ENCODE results near the gene UCN2. TPM values are rescaled to one million over a fixed set of nuclear protein-coding genes. Genes with fewer than 3 reads are reported as not detected.

The UCN2 gene, protein sequence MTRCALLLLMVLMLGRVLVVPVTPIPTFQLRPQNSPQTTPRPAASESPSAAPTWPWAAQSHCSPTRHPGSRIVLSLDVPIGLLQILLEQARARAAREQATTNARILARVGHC
- total RNA-seq (0.09 TPM), polyA plus RNA-seq (4.7 TPM)
- long read RNA-seq, donor 1 = 0 reads
- long read RNA-seq, donor 2 = 0 reads
- long read RNA-seq, donor 3 = 0 reads
- long read RNA-seq, donor 4 = 0 reads
- long read RNA-seq, donor 5 = 0 reads
- long read RNA-seq, donor 6 = 0 reads
- long read RNA-seq, donor 7 = 0 reads
- long read RNA-seq, donor 8 = 0 reads
- long read RNA-seq, donor 9 = 0 reads
- long read RNA-seq, donor 10 = 0 reads

DNA sequence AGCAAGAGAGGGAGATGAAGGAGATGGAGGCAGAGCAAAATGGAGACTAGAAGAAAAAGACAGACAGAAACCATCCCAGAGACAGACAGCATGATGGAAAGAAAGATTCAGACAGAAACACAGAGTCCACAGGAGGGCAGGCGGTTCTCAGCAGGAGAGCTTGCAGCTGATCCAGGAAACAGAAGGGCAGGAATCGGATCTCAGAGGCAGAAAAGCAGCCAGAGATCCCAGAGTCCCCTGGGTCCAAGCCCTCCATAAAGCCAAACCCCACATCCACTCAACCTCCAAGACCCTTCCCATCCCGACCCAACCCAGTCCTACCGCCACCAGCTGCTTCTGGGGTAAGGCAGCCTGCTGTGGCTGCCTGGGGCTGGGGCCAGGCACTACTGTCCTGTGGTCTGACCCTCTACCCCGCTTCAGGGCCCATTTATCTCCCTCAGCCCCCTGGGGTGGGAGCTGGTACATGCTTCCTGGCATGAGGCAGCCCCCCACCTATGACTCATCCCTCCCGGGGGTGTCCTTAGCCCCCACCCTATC lies at the start of gene UCN2:
Gene UCN2, minus strand, starts transcription at position 400 of the 537 bp plus-strand sequence. CDS start 657 bp downstream, outside the sequence.
- Histone ChIP-seq H3K4me1 (ENCODE audit: control insufficient read depth in 2 of 2, insufficient read depth in 2 of 2, low read length in 2 of 2) (peaks cover 0 to 21% of the 10 kb centered on the region in 2 donors), H3K27ac (ENCODE audit: low read depth in 1 of 2, low read length in 1 of 2) (no peak within 1 kb of the TSS), H3K9me3 (ENCODE audit: control insufficient read depth in 2 of 2, insufficient read depth in 1 of 2, low read length in 1 of 2) (peaks cover 0 to 5% of the 10 kb centered on the region in 2 donors), H3K4me3 (ENCODE audit: low read length in 2 of 2) (no peak within 1 kb of the TSS), H3K36me3 (ENCODE audit: control insufficient read depth in 2 of 2, insufficient read depth in 2 of 2, low read length in 1 of 2) (no peaks in the 10 kb centered on the region), H3K27me3 (ENCODE audit: control insufficient read depth in 2 of 2, insufficient read depth in 1 of 2, low read length in 1 of 2) (peaks cover 0 to 14% of the 10 kb centered on the region in 2 donors)
- 94% methylated on average over 6 of the region's 6 CpGs for WGBS
- DNase-seq (ENCODE audit: low read depth in 6 of 9, low spot score in 9 of 9) = no peak

DNA sequence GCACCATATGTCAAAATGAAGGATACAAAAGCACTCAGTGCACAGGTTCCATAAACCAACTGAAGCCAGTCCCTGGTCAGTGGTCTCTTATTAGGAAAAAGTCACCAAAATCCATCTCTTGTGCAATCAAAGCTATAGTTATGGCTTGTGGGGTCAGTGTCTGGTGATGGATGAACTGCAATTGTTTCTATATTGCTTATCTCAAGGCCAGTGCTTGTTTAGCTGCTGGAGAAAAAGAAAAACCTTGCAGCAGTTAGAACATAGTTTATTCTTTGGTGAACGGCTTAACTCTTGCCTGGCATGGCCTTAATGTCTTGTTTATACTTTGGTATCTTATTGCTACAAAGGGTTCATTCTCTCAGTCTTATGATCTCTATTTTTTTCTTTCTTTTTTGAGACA lies 48.7 kb upstream of the UCN2 start:
- peaks cover 4 to 13% of the 10 kb centered on the region in 2 donors for H3K4me1 ChIP-seq (ENCODE audit: control insufficient read depth in 2 of 2, insufficient read depth in 2 of 2, low read length in 2 of 2)
- no peak overlapping the region for H3K4me3 ChIP-seq (ENCODE audit: low read length in 2 of 2)
- H3K27me3 ChIP-seq (ENCODE audit: control insufficient read depth in 2 of 2, insufficient read depth in 1 of 2, low read length in 1 of 2) = no peaks in the 10 kb centered on the region
- H3K36me3 ChIP-seq (ENCODE audit: control insufficient read depth in 2 of 2, insufficient read depth in 2 of 2, low read length in 1 of 2) = peaks cover 0 to 5% of the 10 kb centered on the region in 2 donors
- peaks cover 1 to 17% of the 10 kb centered on the region in 2 donors for H3K9me3 ChIP-seq (ENCODE audit: control insufficient read depth in 2 of 2, insufficient read depth in 1 of 2, low read length in 1 of 2)
- DNase-seq (ENCODE audit: low read depth in 6 of 9, low spot score in 9 of 9) = no peak
- 95% methylated on average over 1 of the region's 1 CpG for WGBS
- no peak overlapping the region for H3K27ac ChIP-seq (ENCODE audit: low read depth in 1 of 2, low read length in 1 of 2)

DNA sequence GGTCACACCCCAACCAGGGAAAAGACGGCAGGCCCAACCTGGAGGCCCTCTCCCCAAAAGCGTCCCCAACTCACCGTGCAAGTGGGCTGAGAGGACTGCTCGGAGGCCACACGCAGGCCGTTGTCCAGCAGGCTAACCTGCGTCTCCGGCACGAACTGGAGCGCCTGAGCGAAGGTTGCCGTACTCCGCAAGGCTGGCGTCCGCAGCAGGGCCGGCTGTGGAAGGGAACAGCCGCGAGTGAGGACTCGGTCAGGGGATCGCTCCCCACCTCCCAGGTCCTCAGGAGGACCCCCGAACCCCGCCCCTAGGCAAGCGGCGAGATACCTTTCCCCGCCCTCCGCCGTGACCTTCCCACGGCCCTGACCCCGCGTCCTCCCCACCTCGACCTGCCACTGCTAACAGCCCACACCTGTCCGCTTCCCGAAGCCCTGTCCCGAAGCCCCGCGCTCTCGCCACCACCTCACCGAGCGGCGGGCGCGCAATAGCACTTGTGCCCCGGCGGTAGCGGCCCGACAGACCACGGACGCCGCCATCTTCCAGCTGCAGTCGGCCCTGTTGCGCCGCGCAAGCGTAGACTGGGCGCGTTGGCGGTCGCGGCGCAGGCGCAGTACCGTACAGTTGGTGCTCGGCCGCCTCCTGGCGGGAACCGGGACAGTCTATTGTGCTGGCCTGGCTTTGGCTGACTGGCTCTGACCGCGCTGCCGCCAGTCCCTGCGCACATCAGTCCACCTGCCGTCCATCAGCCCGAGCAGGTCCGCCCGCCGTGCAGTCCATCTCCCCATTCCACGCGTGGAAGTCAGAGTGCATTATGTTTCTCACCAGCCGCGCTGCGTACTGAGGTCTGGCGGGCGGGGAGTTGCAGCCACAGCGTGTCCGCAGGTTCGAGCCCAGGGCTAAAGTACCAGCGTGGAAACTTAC lies 45.8 kb upstream of the UCN2 start, which contains the start of gene UQCRC1:
Gene UQCRC1, minus strand, starts transcription at position 559 of the 918 bp plus-strand sequence. Its CDS starts 26 bp downstream, at position 533.
- Histone ChIP-seq H3K27me3 (ENCODE audit: control insufficient read depth in 2 of 2, insufficient read depth in 1 of 2, low read length in 1 of 2) (no peaks in the 10 kb centered on the region), H3K9me3 (ENCODE audit: control insufficient read depth in 2 of 2, insufficient read depth in 1 of 2, low read length in 1 of 2) (peaks cover 0 to 4% of the 10 kb centered on the region in 2 donors), H3K36me3 (ENCODE audit: control insufficient read depth in 2 of 2, insufficient read depth in 2 of 2, low read length in 1 of 2) (peaks cover 16 to 27% of the 10 kb centered on the region in 2 donors), H3K27ac (ENCODE audit: low read depth in 1 of 2, low read length in 1 of 2) (peak within 1 kb of the TSS; percentile 64 to 70), H3K4me3 (ENCODE audit: low read length in 2 of 2) (peak within 1 kb of the TSS; percentile 63 to 80), H3K4me1 (ENCODE audit: control insufficient read depth in 2 of 2, insufficient read depth in 2 of 2, low read length in 2 of 2) (peaks cover 4 to 13% of the 10 kb centered on the region in 2 donors)
- whole genome bisulfite sequencing = 2% methylated on average over 86 of the region's 86 CpGs
- peak; percentile 77 to 95 (median 87) for DNase-seq (ENCODE audit: low read depth in 6 of 9, low spot score in 9 of 9)

DNA sequence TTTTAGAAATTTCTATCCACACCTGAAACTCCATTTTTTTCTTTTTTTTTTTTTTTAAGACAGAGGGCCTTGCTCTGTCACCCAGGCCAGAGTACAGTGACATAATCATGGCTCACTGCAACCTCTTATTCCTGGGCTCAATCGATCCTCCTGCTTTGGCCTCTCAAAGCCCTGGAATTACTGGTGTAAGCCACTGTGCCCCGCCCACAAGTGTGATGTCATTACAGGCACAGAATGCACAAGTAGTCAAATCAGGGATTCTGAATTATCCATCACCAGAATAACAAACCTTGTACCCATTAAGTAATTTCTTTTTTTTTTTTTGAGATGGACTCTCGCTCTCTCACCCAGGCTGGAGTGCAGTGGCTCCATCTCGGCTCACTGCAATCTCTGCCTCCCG lies 43.9 kb upstream of the UCN2 start:
- Histone ChIP-seq H3K4me3 (ENCODE audit: low read length in 2 of 2) (no peak overlapping the region), H3K27me3 (ENCODE audit: control insufficient read depth in 2 of 2, insufficient read depth in 1 of 2, low read length in 1 of 2) (no peaks in the 10 kb centered on the region), H3K9me3 (ENCODE audit: control insufficient read depth in 2 of 2, insufficient read depth in 1 of 2, low read length in 1 of 2) (peaks cover 0 to 4% of the 10 kb centered on the region in 2 donors), H3K36me3 (ENCODE audit: control insufficient read depth in 2 of 2, insufficient read depth in 2 of 2, low read length in 1 of 2) (peaks cover 34 to 45% of the 10 kb centered on the region in 2 donors), H3K4me1 (ENCODE audit: control insufficient read depth in 2 of 2, insufficient read depth in 2 of 2, low read length in 2 of 2) (peaks cover 4 to 13% of the 10 kb centered on the region in 2 donors), H3K27ac (ENCODE audit: low read depth in 1 of 2, low read length in 1 of 2) (no peak overlapping the region)
- 98% methylated on average over 5 of the region's 5 CpGs for WGBS
- DNase-seq (ENCODE audit: low read depth in 6 of 9, low spot score in 9 of 9) = no peak

DNA sequence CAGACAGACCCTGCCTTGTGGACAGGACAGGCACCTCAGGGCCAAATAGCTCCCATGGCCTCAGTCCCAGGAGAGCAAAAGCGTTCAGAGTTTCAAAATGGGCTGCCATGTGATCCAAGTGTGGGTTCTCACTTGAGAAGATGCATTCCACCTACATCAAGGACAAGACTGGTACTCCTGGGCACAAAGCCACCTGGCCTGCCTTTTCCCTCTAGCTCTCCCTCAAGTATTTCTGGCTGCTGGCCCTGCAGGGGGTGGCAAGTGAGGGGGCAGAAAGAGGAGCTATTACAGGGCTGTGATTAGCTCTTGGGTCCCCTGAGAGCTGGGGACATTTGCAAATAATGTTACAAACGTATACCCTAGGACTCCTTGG lies 38.0 kb upstream of the UCN2 start:
- 98% methylated on average over 2 of the region's 2 CpGs for WGBS
- Histone ChIP-seq H3K9me3 (ENCODE audit: control insufficient read depth in 2 of 2, insufficient read depth in 1 of 2, low read length in 1 of 2) (no peaks in the 10 kb centered on the region), H3K4me3 (ENCODE audit: low read length in 2 of 2) (no peak overlapping the region), H3K27me3 (ENCODE audit: control insufficient read depth in 2 of 2, insufficient read depth in 1 of 2, low read length in 1 of 2) (no peaks in the 10 kb centered on the region), H3K36me3 (ENCODE audit: control insufficient read depth in 2 of 2, insufficient read depth in 2 of 2, low read length in 1 of 2) (peaks cover 77 to 90% of the 10 kb centered on the region in 2 donors), H3K27ac (ENCODE audit: low read depth in 1 of 2, low read length in 1 of 2) (no peak overlapping the region), H3K4me1 (ENCODE audit: control insufficient read depth in 2 of 2, insufficient read depth in 2 of 2, low read length in 2 of 2) (peaks cover 0 to 16% of the 10 kb centered on the region in 2 donors)
- no peak for DNase-seq (ENCODE audit: low read depth in 6 of 9, low spot score in 9 of 9)

DNA sequence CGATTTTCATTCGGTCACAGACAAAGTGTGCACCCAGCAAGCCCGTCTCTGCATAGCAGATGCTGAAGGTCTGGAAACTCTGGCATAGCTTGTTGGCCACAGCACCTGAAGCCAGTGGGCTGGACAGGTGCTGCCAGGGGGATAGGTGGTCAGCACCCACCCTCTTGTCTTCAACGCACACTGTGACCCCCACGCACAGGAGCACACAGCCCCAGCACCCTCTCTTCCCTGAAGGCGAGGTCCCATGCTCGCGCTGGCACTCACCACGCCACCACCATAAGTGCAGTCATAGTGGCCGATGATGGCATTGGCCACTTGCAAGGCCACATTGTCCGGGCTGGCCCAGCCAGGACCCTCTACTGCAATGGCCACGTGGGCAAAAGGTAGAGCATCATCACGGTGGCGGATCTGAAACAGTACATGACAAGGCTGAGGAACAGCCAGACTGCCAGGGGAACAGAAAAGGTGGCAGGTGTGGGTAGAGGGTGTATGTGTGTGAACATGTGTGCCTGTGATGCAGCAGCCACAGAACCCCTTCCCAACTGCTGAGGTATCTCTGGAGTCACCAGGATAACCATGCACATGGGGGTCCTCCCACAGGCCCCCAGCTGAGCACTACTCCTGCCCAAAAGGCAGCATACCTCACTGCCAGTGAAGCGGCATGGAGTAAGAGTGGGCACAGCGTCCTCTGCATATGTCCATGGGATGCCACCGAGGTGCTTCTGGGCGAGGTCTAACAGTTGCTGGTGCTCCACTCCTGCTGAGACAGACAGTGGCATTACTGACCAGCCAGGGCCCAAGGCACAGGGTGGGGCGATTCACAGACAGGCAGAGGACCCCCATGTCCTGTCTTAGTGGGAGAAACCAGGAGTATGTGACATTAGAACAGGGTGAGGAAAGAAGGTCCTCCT lies 37.4 kb upstream of the UCN2 start:
- no peak for DNase-seq (ENCODE audit: low read depth in 6 of 9, low spot score in 9 of 9)
- H3K4me1 ChIP-seq (ENCODE audit: control insufficient read depth in 2 of 2, insufficient read depth in 2 of 2, low read length in 2 of 2) = peaks cover 0 to 16% of the 10 kb centered on the region in 2 donors
- no peak overlapping the region for H3K27ac ChIP-seq (ENCODE audit: low read depth in 1 of 2, low read length in 1 of 2)

DNA sequence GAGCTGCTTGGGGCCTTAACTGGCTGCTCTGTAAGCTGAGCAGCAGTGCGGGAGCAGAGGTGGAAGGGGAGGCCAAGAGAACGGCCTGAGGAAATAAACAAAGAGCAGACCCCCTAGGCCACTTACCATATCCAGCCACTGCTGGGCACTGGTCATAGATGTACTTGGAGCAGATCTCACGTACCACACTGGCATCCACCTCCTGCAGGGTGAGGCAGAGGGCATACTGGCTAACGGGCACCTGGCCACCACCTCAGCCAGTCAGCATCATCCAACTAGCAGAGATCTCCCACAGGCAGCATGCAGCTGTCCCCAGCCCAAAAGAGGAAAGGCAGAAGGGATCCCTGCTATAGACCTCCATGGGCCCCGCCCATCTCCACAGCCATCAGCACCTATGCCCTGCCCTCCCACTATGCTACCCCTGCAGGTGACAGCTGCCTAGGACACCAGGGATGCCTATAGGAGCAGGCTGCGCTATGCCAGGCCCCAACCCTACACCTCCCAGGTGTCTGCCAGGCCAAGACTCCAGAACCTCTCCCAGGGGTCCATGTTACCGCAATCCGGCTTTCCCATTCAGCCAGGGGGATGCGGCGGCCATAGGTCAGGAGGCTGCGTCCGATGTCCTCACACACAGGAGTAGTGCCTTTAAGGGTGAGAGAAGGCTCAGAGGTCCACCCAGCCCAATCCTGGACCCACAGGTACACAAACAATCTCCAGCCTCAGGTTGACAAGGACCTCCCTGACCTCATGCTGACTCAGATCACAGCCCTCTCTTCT lies 36.1 kb upstream of the UCN2 start:
- peaks cover 6 to 18% of the 10 kb centered on the region in 2 donors for H3K27me3 ChIP-seq (ENCODE audit: control insufficient read depth in 2 of 2, insufficient read depth in 1 of 2, low read length in 1 of 2)
- no peak for DNase-seq (ENCODE audit: low read depth in 6 of 9, low spot score in 9 of 9)
- no peaks in the 10 kb centered on the region for H3K9me3 ChIP-seq (ENCODE audit: control insufficient read depth in 2 of 2, insufficient read depth in 1 of 2, low read length in 1 of 2)
- no peak overlapping the region for H3K27ac ChIP-seq (ENCODE audit: low read depth in 1 of 2, low read length in 1 of 2)
- H3K4me1 ChIP-seq (ENCODE audit: control insufficient read depth in 2 of 2, insufficient read depth in 2 of 2, low read length in 2 of 2) = peaks cover 0 to 16% of the 10 kb centered on the region in 2 donors
- H3K36me3 ChIP-seq (ENCODE audit: control insufficient read depth in 2 of 2, insufficient read depth in 2 of 2, low read length in 1 of 2) = peaks cover 65 to 73% of the 10 kb centered on the region in 2 donors
- WGBS = 98% methylated on average over 12 of the region's 12 CpGs
- no peak overlapping the region for H3K4me3 ChIP-seq (ENCODE audit: low read length in 2 of 2)

More for the DNA sequence above, 37.4 kb upstream of the UCN2 start:
- H3K4me3 ChIP-seq (ENCODE audit: low read length in 2 of 2) = no peak overlapping the region
- H3K9me3 ChIP-seq (ENCODE audit: control insufficient read depth in 2 of 2, insufficient read depth in 1 of 2, low read length in 1 of 2) = no peaks in the 10 kb centered on the region
- H3K36me3 ChIP-seq (ENCODE audit: control insufficient read depth in 2 of 2, insufficient read depth in 2 of 2, low read length in 1 of 2) = peaks cover 77 to 85% of the 10 kb centered on the region in 2 donors
- peaks cover 0 to 6% of the 10 kb centered on the region in 2 donors for H3K27me3 ChIP-seq (ENCODE audit: control insufficient read depth in 2 of 2, insufficient read depth in 1 of 2, low read length in 1 of 2)
- 98% methylated on average over 19 of the region's 19 CpGs for WGBS

Measured in thymus (tissue), 14 donors.